Psoas muscle (tissue), 8 donors: Measurements from ENCODE around the gene RALGDS. TPM values are rescaled to one million over a fixed set of nuclear protein-coding genes. Genes with fewer than 3 reads are reported as not detected.

Experiments
- ATAC-seq, 4 donors: fragments of 200-7000 bp; cut with Tn5 transposase; one replicate each; pipeline ENCODE4 v1.9.1; 2020; ENCODE audit warnings: moderate library complexity in 3 of 4, mild to moderate bottlenecking in 2 of 4
- DNase-seq, 2 donors: peaks; one replicate each; pipeline ENCODE4 v3.0.0-alpha.2; 2020
- H3K27ac ChIP-seq: fragments of 200-600 bp; one replicate; pipeline ENCODE4 v1.8.0; 2022
- H3K27me3 ChIP-seq, 3 donors: fragments of 200-600 bp in 1 of 3; one replicate each; pipeline versions ENCODE4 v1.6.1 to v1.8.0; 2013 to 2022; ENCODE audit warnings: low read length in 2 of 3, mild to moderate bottlenecking in 2 of 3, moderate library complexity in 1 of 3; ENCODE audit not compliant: insufficient read depth in 3 of 3
- H3K36me3 ChIP-seq, 2 donors: fragments of 200-600 bp in 1 of 2; one replicate each; pipeline versions ENCODE4 v1.6.1 to v1.8.0; 2013 to 2022; ENCODE audit warnings: low read depth in 1 of 2, mild to moderate bottlenecking in 1 of 2, moderate library complexity in 1 of 2; ENCODE audit not compliant: insufficient read depth in 1 of 2
- H3K4me1 ChIP-seq: fragments of 200-600 bp; one replicate; pipeline ENCODE4 v1.8.0; 2022
- H3K4me3 ChIP-seq: fragments of 200-600 bp; one replicate; pipeline ENCODE4 v1.8.0; 2022; ENCODE audit warnings: mild to moderate bottlenecking
- H3K9me3 ChIP-seq: fragments of 200-600 bp; one replicate; pipeline ENCODE4 v1.8.0; 2022
- CTCF ChIP-seq: fragments of 200-600 bp; IDR thresholded peaks from one replicate; pipeline ENCODE4 v1.8.0; 2022; ENCODE audit warnings: antibody characterized with exemption
- WGBS, 3 donors: extraction: QIAGEN DNeasy Blood & Tissue Kit; methylation state at CpG; one replicate each; pipeline versions ENCODE4 v1.1.6 to v1.1.7; 2013; 5-methylcytosine and 5-hydroxymethylcytosine counted together
- intact Hi-C, 2 donors: fragments of 100-400 bp; cut with DNase I; formaldehyde crosslinking; loops; one replicate each; pipeline versions ENCODE4 v1.11.0 to v1.14.2; 2022
- polyA plus RNA-seq, 3 donors: library from polyadenylated mRNA; stranded (reverse); fragments of 200-250 nt; gene quantifications; one replicate each; pipeline ENCODE4 v1.2.3, GENCODE V29; 2013
- total RNA-seq, 4 donors: library from RNA; stranded (reverse); fragmentation: NEBNext Ultra II Directional in 2 of 4; extraction: Animal tissue kit (Norgen Biotek cat#: 25700) in 2 of 4; gene quantifications; one replicate each; pipeline versions ENCODE4 v1.2.1 to v1.2.4, GENCODE V29; 2021 to 2023
- donor health status: healthy with polysubstance abuse.
- donor health status: DM: no; HTN: no; CAD: no; lungs with moderate emphysema.
- donor health status: Bipolar disorder and iron deficiency.
- donor health status: healthy.
- donor health status: DM: yes; HTN: yes; CAD: no.
- donor health status: DM: no; HTN: no; CAD: no.
- donor health status: DM: no; HTN: no; CAD: no.
- donor health status: DM: yes; HTN: yes; CAD: no.

Gene RALGDS
- total and polyA plus RNA-seq, 7 donors, result 12.3 to 64.6 (median 20.5) TPM

- WGBS, 3 donors, result 50 to 67% (median 56%) methylated on average over 24 of the region's 24 CpGs
- H3K27me3 ChIP-seq, result no peaks in the 10 kb centered on the region
- peaks cover 8% of the 10 kb centered on the region for H3K4me1 ChIP-seq
- H3K27ac ChIP-seq, result peak overlapping the region; percentile 64
- ATAC-seq (peak; percentile 34 to 56 (median 48)), DNase-seq (peak in 1 of 2 donors; percentile 55)
- peaks cover 0 to 86% of the 10 kb centered on the region in 2 donors for H3K36me3 ChIP-seq
- intact Hi-C loops, result loop anchor here in 1 of 2 donors (5.0 kb wide), 1 partner anchor 53 kb away; no protein-coding TSS in a partner anchor
- TF ChIP-seq CTCF, result no peak
- H3K9me3 ChIP-seq, result no peaks in the 10 kb centered on the region
- no peak overlapping the region for H3K4me3 ChIP-seq
Observed at GRCh38 chr9:133054194-133054890, 66.7 kb downstream of the RALGDS start.

GRCh38 chr9:133051966-133052539, 69.0 kb downstream of the RALGDS start:
- Histone ChIP-seq H3K36me3 (peaks cover 0 to 85% of the 10 kb centered on the region in 2 donors), H3K27me3 (no peaks in the 10 kb centered on the region), H3K27ac (no peak overlapping the region), H3K4me1 (peaks cover 8% of the 10 kb centered on the region), H3K9me3 (no peaks in the 10 kb centered on the region), H3K4me3 (no peak overlapping the region)
- ATAC-seq (no peak), DNase-seq (no peak)
- intact Hi-C loops, result loop anchor here in 1 of 2 donors (5.0 kb wide), 1 partner anchor 55 kb away; no protein-coding TSS in a partner anchor
- no peak for TF ChIP-seq CTCF
- 80 to 87% (median 85%) methylated on average over 8 to 9 of the region's 9 CpGs for WGBS, 3 donors

- 76 to 84% (median 78%) methylated on average over 20 of the region's 20 CpGs for WGBS, 3 donors
- intact Hi-C loops, result loop anchor here in 1 of 2 donors (5.0 kb wide), 1 partner anchor 56 kb away; no protein-coding TSS in a partner anchor
- ATAC-seq (no peak), DNase-seq (no peak)
- Histone ChIP-seq H3K9me3 (no peaks in the 10 kb centered on the region), H3K4me1 (peaks cover 8% of the 10 kb centered on the region), H3K27ac (no peak overlapping the region), H3K27me3 (no peaks in the 10 kb centered on the region), H3K4me3 (no peak overlapping the region), H3K36me3 (peaks cover 0 to 85% of the 10 kb centered on the region in 2 donors)
- no peak for TF ChIP-seq CTCF
Observed at GRCh38 chr9:133051281-133051900, 69.6 kb downstream of the RALGDS start.

- H3K27me3 ChIP-seq, result no peaks in the 10 kb centered on the region
- DNase-seq (no peak), ATAC-seq (no peak)
- intact Hi-C loops, result loop anchor here in 1 of 2 donors (5.0 kb wide), 1 partner anchor 57 kb away; no protein-coding TSS in a partner anchor
- 61 to 67% (median 66%) methylated on average over 10 of the region's 10 CpGs for WGBS, 3 donors
- peaks cover 8% of the 10 kb centered on the region for H3K4me1 ChIP-seq
- H3K27ac ChIP-seq, result no peak overlapping the region
- H3K4me3 ChIP-seq, result no peak overlapping the region
- no peak for TF ChIP-seq CTCF
- peaks cover 0 to 85% of the 10 kb centered on the region in 2 donors for H3K36me3 ChIP-seq
- no peaks in the 10 kb centered on the region for H3K9me3 ChIP-seq
Observed at GRCh38 chr9:133050781-133051180, 70.3 kb downstream of the RALGDS start.
